Activated naive CD8-positive, alpha-beta T cell treated with anti-CD3 and anti-CD28 coated beads for 36 hours (primary cell): ENCODE data around the gene NFIC. TPM values are rescaled to one million over a fixed set of nuclear protein-coding genes. Genes with fewer than 3 reads are reported as not detected.
"Not testable (repeated sequence)": the region's sequence is repeated elsewhere in the genome, so short reads cannot be mapped to it uniquely, and the experiment has no call there.

Experiments
- DNase-seq: peaks from one replicate; pipeline ENCODE4 v3.0.0; 2021
- H3K27ac Mint-ChIP-seq: one replicate; pipeline ENCODE4 v1.8.0; 2022; ENCODE audit warnings: mild to moderate bottlenecking, moderate library complexity, mixed read lengths
- H3K27me3 Mint-ChIP-seq: one replicate; pipeline ENCODE4 v1.8.0; 2022; ENCODE audit warnings: mild to moderate bottlenecking, mixed read lengths
- H3K36me3 Mint-ChIP-seq: one replicate; pipeline ENCODE4 v1.8.0; 2021; ENCODE audit warnings: mild to moderate bottlenecking, mixed read lengths
- H3K4me1 Mint-ChIP-seq: one replicate; pipeline ENCODE4 v1.8.0; 2021; ENCODE audit warnings: mixed read lengths
- H3K4me3 Mint-ChIP-seq: one replicate; pipeline ENCODE4 v1.8.0; 2022; ENCODE audit warnings: mild to moderate bottlenecking, moderate library complexity, mixed read lengths
- H3K9me3 Mint-ChIP-seq: one replicate; pipeline ENCODE4 v1.8.0; 2022; ENCODE audit warnings: mixed read lengths
- total RNA-seq, 2 experiments: library from RNA; stranded (reverse); gene quantifications; one replicate each; pipeline ENCODE4 v1.2.3, GENCODE V29; 2021

Gene NFIC
- total RNA-seq, 2 experiments from 2014 or later = 19.0 to 19.5 TPM

GRCh38 chr19:3404324-3405260 is 38.2 kb downstream of the NFIC start:
- Mint-ChIP-seq H3K27ac (no peak overlapping the region), H3K27me3 (no peaks in the 10 kb centered on the region), H3K4me1 (peaks cover 1% of the 10 kb centered on the region), H3K4me3 (no peak overlapping the region), H3K9me3 (no peaks in the 10 kb centered on the region), H3K36me3 (peaks cover 5% of the 10 kb centered on the region)
- DNase-seq = no peak

- DNase-seq = no peak
- H3K9me3 Mint-ChIP-seq = no peaks in the 10 kb centered on the region
- H3K4me3 Mint-ChIP-seq = no peak overlapping the region
- H3K27me3 Mint-ChIP-seq = no peaks in the 10 kb centered on the region
- peaks cover 1% of the 10 kb centered on the region for H3K4me1 Mint-ChIP-seq
- H3K27ac Mint-ChIP-seq = no peak overlapping the region
- peaks cover 5% of the 10 kb centered on the region for H3K36me3 Mint-ChIP-seq
These were observed 38.9 kb downstream of the NFIC start for GRCh38 chr19:3405261-3405653.

DNA sequence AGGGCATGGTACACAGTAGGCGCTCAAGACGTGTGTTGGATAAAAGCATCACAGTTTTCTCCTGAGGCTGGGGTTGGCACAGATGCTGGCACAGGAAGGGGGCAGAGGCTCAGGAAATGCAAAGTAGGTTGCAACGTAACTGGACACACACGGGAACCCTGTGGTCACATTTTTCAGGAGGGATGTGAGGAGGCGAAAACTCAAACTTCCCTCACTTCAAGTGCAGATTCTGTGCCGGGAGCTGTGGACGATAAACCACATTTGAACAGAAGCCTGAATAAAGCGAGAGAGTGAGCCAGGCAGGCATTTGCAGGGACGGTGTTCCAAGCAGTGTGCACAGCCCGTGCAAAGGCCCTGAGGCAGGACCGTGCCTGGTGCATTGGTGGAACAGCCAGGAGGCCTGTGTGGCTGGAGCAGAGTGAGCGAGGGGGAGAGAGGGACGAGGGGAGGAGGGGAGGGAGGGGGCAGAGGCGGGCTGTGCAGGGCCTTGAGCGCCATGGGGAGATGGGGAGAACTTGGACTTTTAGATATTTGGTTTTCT is 40.3 kb downstream of the NFIC start:
- Mint-ChIP-seq H3K4me3 (no peak overlapping the region), H3K4me1 (peaks cover 1% of the 10 kb centered on the region), H3K27me3 (no peaks in the 10 kb centered on the region), H3K27ac (no peak overlapping the region), H3K36me3 (peaks cover 5% of the 10 kb centered on the region), H3K9me3 (no peaks in the 10 kb centered on the region)
- no peak for DNase-seq

DNA sequence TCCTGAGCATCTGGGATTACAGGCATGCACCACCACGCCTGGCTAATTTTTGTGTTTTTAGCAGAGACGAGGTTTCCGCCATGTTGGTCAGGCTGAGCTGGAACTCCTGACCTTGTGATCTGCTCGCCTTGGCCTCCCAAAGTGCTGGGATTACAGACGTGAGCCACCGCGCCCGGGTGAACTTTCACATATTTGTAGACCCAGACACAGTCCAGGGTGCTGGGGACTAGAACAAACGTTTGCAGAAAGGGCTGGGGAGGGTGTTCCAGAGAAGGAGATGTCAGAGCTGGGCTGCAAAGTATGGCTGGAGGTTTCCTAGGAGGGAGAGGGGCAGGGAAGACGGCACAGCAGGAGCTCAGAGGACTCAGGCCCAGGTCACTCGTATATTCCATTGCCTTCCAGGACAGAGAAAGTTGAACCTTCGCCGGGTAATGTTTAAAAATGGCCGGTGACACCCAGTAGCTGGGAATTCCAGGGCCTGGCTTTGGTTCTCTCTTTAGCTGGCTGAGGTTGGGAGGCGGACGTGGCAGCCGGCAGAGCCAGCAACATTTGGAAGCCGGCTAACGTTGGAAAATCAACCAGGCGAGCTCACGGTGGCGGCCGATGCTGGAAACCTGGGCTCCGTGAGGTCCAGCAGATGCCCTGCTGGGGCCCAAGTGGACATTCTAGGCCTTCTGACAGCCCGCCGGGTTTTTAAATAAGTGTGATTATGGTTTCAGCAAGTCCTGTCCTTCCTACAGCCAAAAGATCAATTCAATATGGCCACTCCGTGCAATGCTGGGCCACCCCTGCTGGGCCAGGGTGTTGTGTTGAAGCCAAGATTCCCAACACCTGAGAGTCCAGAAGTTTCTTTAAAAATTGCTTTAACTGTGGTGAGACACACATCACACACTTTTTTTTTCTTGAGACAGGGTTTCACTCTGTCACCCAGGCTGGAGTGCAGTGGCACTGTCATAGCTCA is 41.5 kb downstream of the NFIC start:
- no peaks in the 10 kb centered on the region for H3K9me3 Mint-ChIP-seq
- H3K4me1 Mint-ChIP-seq = peaks cover 1% of the 10 kb centered on the region
- H3K36me3 Mint-ChIP-seq = peaks cover 2% of the 10 kb centered on the region
- no peaks in the 10 kb centered on the region for H3K27me3 Mint-ChIP-seq
- no peak for DNase-seq
- H3K27ac Mint-ChIP-seq = no peak overlapping the region
- no peak overlapping the region for H3K4me3 Mint-ChIP-seq

DNA sequence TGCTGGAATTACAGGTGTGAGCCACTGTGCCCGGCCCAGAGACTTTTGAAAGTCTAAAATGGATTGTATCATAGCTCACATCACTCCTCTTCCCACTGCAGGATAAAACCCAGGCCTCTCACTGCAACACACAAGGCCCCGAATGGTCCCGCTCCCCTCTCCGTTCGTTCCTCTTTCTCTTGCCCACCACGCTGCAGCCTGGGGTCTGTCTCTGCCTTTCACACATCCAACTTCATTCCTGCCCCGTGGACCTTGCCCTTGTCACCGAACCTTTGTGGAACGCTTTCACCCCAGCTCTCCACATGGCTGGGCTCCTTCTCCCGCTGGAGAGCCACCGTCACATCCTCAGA is 42.6 kb downstream of the NFIC start:
- H3K36me3 Mint-ChIP-seq = peaks cover 2% of the 10 kb centered on the region
- no peak overlapping the region for H3K4me3 Mint-ChIP-seq
- H3K27ac Mint-ChIP-seq = no peak overlapping the region
- H3K27me3 Mint-ChIP-seq = no peaks in the 10 kb centered on the region
- H3K4me1 Mint-ChIP-seq = peaks cover 1% of the 10 kb centered on the region
- H3K9me3 Mint-ChIP-seq = no peaks in the 10 kb centered on the region
- no peak for DNase-seq

DNA sequence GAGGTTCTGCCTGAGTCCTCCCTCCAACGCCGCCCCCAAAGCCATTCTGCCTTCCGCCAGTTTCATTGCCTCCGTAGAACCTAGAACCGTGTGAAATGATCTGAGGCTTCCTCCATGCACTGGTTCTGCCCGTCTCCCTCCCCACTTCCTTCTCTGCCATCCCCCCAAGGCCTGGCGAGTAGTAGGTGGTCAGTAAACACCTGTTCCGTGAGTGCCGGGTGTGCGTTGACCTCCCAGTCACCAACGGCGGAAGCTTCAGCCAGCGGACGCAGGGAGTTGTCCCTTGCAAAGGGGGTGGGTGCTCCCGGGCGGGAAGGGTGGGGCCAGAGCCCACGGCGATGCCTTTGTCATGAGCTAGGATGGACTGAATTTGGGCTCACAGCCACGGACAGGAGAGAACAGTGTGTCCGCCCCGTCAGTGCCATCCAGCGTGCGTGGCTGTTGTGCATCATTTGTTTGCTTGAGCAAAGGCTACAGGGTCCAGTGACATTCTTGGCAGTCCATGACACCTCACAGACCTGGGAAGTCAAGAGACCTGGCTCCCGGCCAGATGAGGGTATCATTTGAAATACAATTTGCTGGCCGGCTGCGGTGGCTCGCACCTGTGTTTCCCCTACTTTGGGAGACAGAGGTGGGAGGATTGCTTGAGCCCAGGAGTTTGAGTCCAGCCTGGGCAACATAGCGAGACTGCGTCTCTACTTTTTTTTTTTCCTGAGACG is 43.1 kb downstream of the NFIC start:
- DNase-seq = no peak
- peaks cover 1% of the 10 kb centered on the region for H3K4me1 Mint-ChIP-seq
- no peak overlapping the region for H3K4me3 Mint-ChIP-seq
- no peaks in the 10 kb centered on the region for H3K27me3 Mint-ChIP-seq
- H3K27ac Mint-ChIP-seq = no peak overlapping the region
- H3K9me3 Mint-ChIP-seq = no peaks in the 10 kb centered on the region
- peaks cover 2% of the 10 kb centered on the region for H3K36me3 Mint-ChIP-seq

- no peak for DNase-seq
- Mint-ChIP-seq H3K27me3 (no peaks in the 10 kb centered on the region), H3K4me3 (no peak overlapping the region), H3K4me1 (peaks cover under 1% of the 10 kb centered on the region), H3K9me3 (no peaks in the 10 kb centered on the region), H3K36me3 (peaks cover 2% of the 10 kb centered on the region), H3K27ac (no peak overlapping the region)
These were observed 45.3 kb downstream of the NFIC start for GRCh38 chr19:3411636-3412035.

DNA sequence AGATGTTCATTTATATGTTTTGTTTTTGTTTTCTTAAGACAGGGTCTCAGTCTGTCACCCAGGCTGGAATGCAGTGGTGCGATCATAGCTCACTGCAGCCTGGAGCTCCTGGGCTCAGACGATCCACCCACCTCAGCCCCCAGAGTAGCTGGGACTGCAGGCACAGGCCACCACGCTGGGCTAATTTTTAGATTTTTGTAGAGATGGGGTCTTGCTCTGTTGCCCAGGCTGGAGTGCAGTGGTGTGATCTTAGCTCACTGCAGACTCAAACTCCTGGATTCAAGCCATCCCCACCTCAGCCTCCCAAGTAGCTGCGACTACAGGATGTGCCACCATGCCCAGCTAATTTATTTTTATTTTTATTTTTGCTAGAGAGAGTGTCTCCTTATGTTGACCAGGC is 45.7 kb downstream of the NFIC start:
- Mint-ChIP-seq H3K9me3 (no peaks in the 10 kb centered on the region), H3K36me3 (peaks cover 2% of the 10 kb centered on the region), H3K27me3 (no peaks in the 10 kb centered on the region)

DNA sequence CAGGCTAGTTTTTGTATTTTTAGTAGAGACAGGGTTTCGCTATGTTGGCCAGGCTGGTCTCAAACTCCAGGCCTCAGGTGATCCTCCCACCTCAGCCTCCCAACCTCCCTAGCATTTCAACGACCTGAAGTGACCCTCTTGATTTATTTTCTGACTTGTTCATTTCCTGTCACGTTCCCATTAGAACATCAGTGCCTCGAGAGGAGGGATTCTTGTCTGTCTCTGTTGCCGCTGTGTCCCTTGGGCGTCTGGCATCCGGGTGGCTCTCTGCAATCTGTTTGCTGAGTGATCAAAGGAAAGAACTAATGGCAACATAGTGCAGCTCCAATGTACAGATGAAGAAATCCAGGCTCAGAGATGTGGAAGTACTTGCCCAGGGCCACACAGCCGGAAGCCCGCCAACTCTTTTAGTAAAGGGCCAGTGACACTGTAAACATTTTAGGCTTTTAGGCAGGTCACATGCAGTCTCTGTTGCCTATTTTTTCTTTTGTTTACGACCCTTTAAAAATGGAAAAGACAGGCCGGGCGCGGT is 47.5 kb downstream of the NFIC start:
- Mint-ChIP-seq H3K4me3 (no peak overlapping the region), H3K9me3 (no peaks in the 10 kb centered on the region), H3K4me1 (no peaks in the 10 kb centered on the region), H3K36me3 (no peaks in the 10 kb centered on the region), H3K27me3 (no peaks in the 10 kb centered on the region), H3K27ac (no peak overlapping the region)
- no peak for DNase-seq

More for the DNA sequence above, 45.7 kb downstream of the NFIC start:
- Mint-ChIP-seq H3K4me1 (no peaks in the 10 kb centered on the region), H3K27ac (no peak overlapping the region), H3K4me3 (no peak overlapping the region)
- no peak for DNase-seq

DNA sequence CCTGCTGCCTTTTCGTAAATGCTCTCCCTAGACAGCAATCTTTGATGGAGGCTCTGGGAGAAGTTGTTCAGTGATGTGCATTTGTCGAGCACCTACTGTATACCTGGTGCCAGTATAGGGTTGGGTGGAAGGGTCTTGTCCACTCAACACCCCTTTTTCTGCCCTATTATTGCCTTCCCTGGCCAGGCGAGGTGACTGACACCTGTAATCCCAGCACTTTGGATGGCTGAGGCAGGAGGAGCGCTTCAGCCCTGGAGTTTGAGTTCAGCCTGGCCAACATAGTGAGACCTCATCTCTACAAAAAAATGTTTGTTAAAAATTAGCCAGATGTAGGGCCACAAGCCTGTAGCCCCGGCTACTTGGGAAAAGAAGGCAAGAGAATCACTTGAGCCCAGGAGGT is 49.3 kb downstream of the NFIC start:
- Mint-ChIP-seq H3K36me3 (no peaks in the 10 kb centered on the region), H3K27ac (no peak overlapping the region), H3K27me3 (no peaks in the 10 kb centered on the region), H3K4me1 (no peaks in the 10 kb centered on the region), H3K4me3 (no peak overlapping the region), H3K9me3 (no peaks in the 10 kb centered on the region)
- no peak for DNase-seq

- DNase-seq = no peak
- Mint-ChIP-seq H3K27ac (no peak overlapping the region), H3K4me3 (no peak overlapping the region), H3K36me3 (no peaks in the 10 kb centered on the region), H3K9me3 (no peaks in the 10 kb centered on the region), H3K4me1 (no peaks in the 10 kb centered on the region), H3K27me3 (no peaks in the 10 kb centered on the region)
These were observed 53.9 kb downstream of the NFIC start for GRCh38 chr19:3420244-3420755.

GRCh38 chr19:3420909-3421619 is 54.7 kb downstream of the NFIC start:
- Mint-ChIP-seq H3K4me3 (no peak overlapping the region), H3K36me3 (no peaks in the 10 kb centered on the region), H3K9me3 (no peaks in the 10 kb centered on the region), H3K27ac (no peak overlapping the region), H3K27me3 (no peaks in the 10 kb centered on the region), H3K4me1 (no peaks in the 10 kb centered on the region)
- DNase-seq = no peak

GRCh38 chr19:3421656-3422055 is 55.3 kb downstream of the NFIC start:
- H3K4me3 Mint-ChIP-seq, DNase-seq, H3K36me3 Mint-ChIP-seq, H3K27me3 Mint-ChIP-seq, H3K9me3 Mint-ChIP-seq, H3K4me1 Mint-ChIP-seq, H3K27ac Mint-ChIP-seq: not testable (repeated sequence)
